D721Med (cell line): ENCODE results near the gene ARPC2.

Source experiments
- DNase-seq: peaks from one replicate; pipeline ENCODE4 v3.0.0; 2011; ENCODE audit warnings: low spot score; ENCODE audit not compliant: insufficient read length
- FAIRE-seq: peaks from 2 replicates; lab custom pipeline; 2011; peaks lifted over from hg19 to GRCh38; lab: Jason Lieb, UNC
- CTCF ChIP-seq: IDR thresholded peaks from 2 replicates; pipeline ENCODE4 v1.5.1; 2012; ENCODE audit warnings: mild to moderate bottlenecking, control low read depth; ENCODE audit not compliant: insufficient read depth; ENCODE audit errors: missing control alignments

The ARPC2 gene

GRCh38 chr2:218252509-218253231 lies 35.7 kb downstream of the ARPC2 start:
- no peak for TF ChIP-seq CTCF
- no peak for FAIRE-seq

GRCh38 chr2:218253232-218253625 lies 36.2 kb downstream of the ARPC2 start:
- DNase-seq: no peak
- no peak for FAIRE-seq
- TF ChIP-seq CTCF: no peak

More at GRCh38 chr2:218252509-218253231, 35.7 kb downstream of the ARPC2 start:
- no peak for DNase-seq

GRCh38 chr2:218255446-218255845 lies 38.5 kb downstream of the ARPC2 start:
- no peak for TF ChIP-seq CTCF
- no peak for FAIRE-seq

GRCh38 chr2:218256612-218257350 lies 39.8 kb downstream of the ARPC2 start:
- DNase-seq (no peak), FAIRE-seq (no peak)
- no peak for TF ChIP-seq CTCF

More at GRCh38 chr2:218255446-218255845, 38.5 kb downstream of the ARPC2 start:
- DNase-seq: no peak

- DNase-seq: no peak
- TF ChIP-seq CTCF: peak; percentile 35
- no peak for FAIRE-seq
These were observed 40.5 kb downstream of the ARPC2 start for GRCh38 chr2:218257390-218257981.

- DNase-seq (no peak), FAIRE-seq (no peak)
- no peak for TF ChIP-seq CTCF
These were observed 42.3 kb downstream of the ARPC2 start for GRCh38 chr2:218259099-218259961.
